Skeletal muscle tissue (tissue), 4 donors: ENCODE data around the gene HMCN1. TPM values are rescaled to one million over a fixed set of nuclear protein-coding genes. Genes with fewer than 3 reads are reported as not detected.
"Not testable (repeated sequence)": the region's sequence is repeated elsewhere in the genome, so short reads cannot be mapped to it uniquely, and the experiment has no call there.

Experiments
- H3K27ac ChIP-seq: one replicate; pipeline ENCODE4 v1.7.0; 2013; ENCODE audit warnings: mild to moderate bottlenecking, low read depth, low read length, inconsistent platforms
- H3K27me3 ChIP-seq, 3 donors: one replicate each; pipeline ENCODE4 v1.7.0; 2013; ENCODE audit warnings: low read length in 3 of 3; ENCODE audit not compliant: control insufficient read depth in 3 of 3, insufficient read depth in 3 of 3
- H3K36me3 ChIP-seq, 3 donors: one replicate each; pipeline ENCODE4 v1.7.0; 2013; ENCODE audit warnings: low read length in 3 of 3; ENCODE audit not compliant: control insufficient read depth in 3 of 3, insufficient read depth in 3 of 3
- H3K4me1 ChIP-seq, 3 donors: one replicate each; pipeline ENCODE4 v1.7.0; 2013; ENCODE audit warnings: low read length in 3 of 3, mild to moderate bottlenecking in 3 of 3; ENCODE audit not compliant: control insufficient read depth in 3 of 3, insufficient read depth in 3 of 3
- H3K4me3 ChIP-seq, 3 donors: one replicate each; pipeline ENCODE4 v1.7.0; 2013; ENCODE audit warnings: low read length in 3 of 3
- H3K9ac ChIP-seq, 3 donors: one replicate each; pipeline ENCODE4 v1.7.0; 2013; ENCODE audit warnings: low read length in 3 of 3, mild to moderate bottlenecking in 3 of 3, moderate library complexity in 2 of 3, low read depth in 1 of 3
- H3K9me3 ChIP-seq, 3 donors: one replicate each; pipeline ENCODE4 v1.7.0; 2013; ENCODE audit warnings: low read length in 3 of 3; ENCODE audit not compliant: control insufficient read depth in 3 of 3
- total RNA-seq: library from RNA; depleted of rRNA; stranded (reverse); fragments of >200 nt; gene quantifications from one replicate; pipeline ENCODE4 v1.2.3, GENCODE V29; 2014
- donor health status: Osteomylitis.

HMCN1 gene
- total RNA-seq, 1 donor from 2014 or later = 16.7 TPM

GRCh38 chr1:186194107-186194756 is 460.0 kb downstream of the HMCN1 start:
- Histone ChIP-seq H3K36me3 (peaks cover 0 to 4% (median 0%) of the 10 kb centered on the region in 3 donors), H3K4me3 (no peak overlapping the region), H3K9me3 (no peaks in the 10 kb centered on the region), H3K27ac (no peak overlapping the region), H3K4me1 (no peaks in the 10 kb centered on the region), H3K27me3 (no peaks in the 10 kb centered on the region), H3K9ac (no peak overlapping the region)

GRCh38 chr1:186195377-186195931 is 461.3 kb downstream of the HMCN1 start:
- Histone ChIP-seq H3K4me3 (no peak overlapping the region), H3K36me3 (no peaks in the 10 kb centered on the region), H3K9ac (no peak overlapping the region), H3K4me1 (no peaks in the 10 kb centered on the region), H3K27me3 (no peaks in the 10 kb centered on the region), H3K27ac (no peak overlapping the region), H3K9me3 (no peaks in the 10 kb centered on the region)

GRCh38 chr1:186202271-186202764 is 468.1 kb downstream of the HMCN1 start:
- no peak overlapping the region for H3K4me3 ChIP-seq
- no peak overlapping the region for H3K27ac ChIP-seq
- H3K27me3 ChIP-seq = no peaks in the 10 kb centered on the region
- no peaks in the 10 kb centered on the region for H3K4me1 ChIP-seq
- H3K9me3 ChIP-seq = no peaks in the 10 kb centered on the region
- H3K36me3 ChIP-seq = no peaks in the 10 kb centered on the region
- H3K9ac ChIP-seq = no peak overlapping the region

- Histone ChIP-seq H3K4me3 (no peak overlapping the region), H3K36me3 (no peaks in the 10 kb centered on the region), H3K27me3 (no peaks in the 10 kb centered on the region), H3K27ac (no peak overlapping the region), H3K9ac (no peak overlapping the region), H3K4me1 (peaks cover 0 to 2% (median 0%) of the 10 kb centered on the region in 3 donors), H3K9me3 (no peaks in the 10 kb centered on the region)
Observed at GRCh38 chr1:186202776-186203175, 468.6 kb downstream of the HMCN1 start.

- Histone ChIP-seq H3K27ac (no peak overlapping the region), H3K27me3 (no peaks in the 10 kb centered on the region), H3K4me3 (no peak overlapping the region), H3K9me3 (no peaks in the 10 kb centered on the region), H3K9ac (no peak overlapping the region), H3K4me1 (peaks cover 0 to 4% (median 0%) of the 10 kb centered on the region in 3 donors), H3K36me3 (no peaks in the 10 kb centered on the region)
Observed at GRCh38 chr1:186206048-186206570, 471.9 kb downstream of the HMCN1 start.

GRCh38 chr1:186207391-186208085 is 473.3 kb downstream of the HMCN1 start:
- H3K9me3 ChIP-seq = no peaks in the 10 kb centered on the region
- H3K9ac ChIP-seq = no peak overlapping the region
- peaks cover 0 to 4% (median 0%) of the 10 kb centered on the region in 3 donors for H3K4me1 ChIP-seq
- no peaks in the 10 kb centered on the region for H3K36me3 ChIP-seq
- H3K4me3 ChIP-seq = no peak overlapping the region
- H3K27ac ChIP-seq = peak overlapping the region; percentile 16
- no peaks in the 10 kb centered on the region for H3K27me3 ChIP-seq

GRCh38 chr1:186208405-186209129 is 474.4 kb downstream of the HMCN1 start:
- Histone ChIP-seq H3K36me3 (no peaks in the 10 kb centered on the region), H3K9me3 (no peaks in the 10 kb centered on the region), H3K9ac (no peak overlapping the region), H3K4me1 (peaks cover 0 to 4% (median 0%) of the 10 kb centered on the region in 3 donors), H3K27ac (no peak overlapping the region), H3K27me3 (no peaks in the 10 kb centered on the region), H3K4me3 (no peak overlapping the region)

GRCh38 chr1:186210258-186210657 is 476.1 kb downstream of the HMCN1 start:
- Histone ChIP-seq H3K9ac (no peak overlapping the region), H3K4me1 (peaks cover 0 to 4% (median 0%) of the 10 kb centered on the region in 3 donors), H3K4me3 (no peak overlapping the region), H3K27me3 (no peaks in the 10 kb centered on the region), H3K9me3 (no peaks in the 10 kb centered on the region), H3K27ac (no peak overlapping the region), H3K36me3 (no peaks in the 10 kb centered on the region)

- H3K9ac ChIP-seq, H3K36me3 ChIP-seq, H3K4me3 ChIP-seq, H3K27ac ChIP-seq, H3K4me1 ChIP-seq, H3K9me3 ChIP-seq, H3K27me3 ChIP-seq: not testable (repeated sequence)
Observed at GRCh38 chr1:186211583-186211982, 477.4 kb downstream of the HMCN1 start.
